ENCODE results near the gene SET.
"Not testable (repeated sequence)": the region's sequence is repeated elsewhere in the genome, so short reads cannot be mapped to it uniquely, and the experiment has no call there.

SET gene

DNA sequence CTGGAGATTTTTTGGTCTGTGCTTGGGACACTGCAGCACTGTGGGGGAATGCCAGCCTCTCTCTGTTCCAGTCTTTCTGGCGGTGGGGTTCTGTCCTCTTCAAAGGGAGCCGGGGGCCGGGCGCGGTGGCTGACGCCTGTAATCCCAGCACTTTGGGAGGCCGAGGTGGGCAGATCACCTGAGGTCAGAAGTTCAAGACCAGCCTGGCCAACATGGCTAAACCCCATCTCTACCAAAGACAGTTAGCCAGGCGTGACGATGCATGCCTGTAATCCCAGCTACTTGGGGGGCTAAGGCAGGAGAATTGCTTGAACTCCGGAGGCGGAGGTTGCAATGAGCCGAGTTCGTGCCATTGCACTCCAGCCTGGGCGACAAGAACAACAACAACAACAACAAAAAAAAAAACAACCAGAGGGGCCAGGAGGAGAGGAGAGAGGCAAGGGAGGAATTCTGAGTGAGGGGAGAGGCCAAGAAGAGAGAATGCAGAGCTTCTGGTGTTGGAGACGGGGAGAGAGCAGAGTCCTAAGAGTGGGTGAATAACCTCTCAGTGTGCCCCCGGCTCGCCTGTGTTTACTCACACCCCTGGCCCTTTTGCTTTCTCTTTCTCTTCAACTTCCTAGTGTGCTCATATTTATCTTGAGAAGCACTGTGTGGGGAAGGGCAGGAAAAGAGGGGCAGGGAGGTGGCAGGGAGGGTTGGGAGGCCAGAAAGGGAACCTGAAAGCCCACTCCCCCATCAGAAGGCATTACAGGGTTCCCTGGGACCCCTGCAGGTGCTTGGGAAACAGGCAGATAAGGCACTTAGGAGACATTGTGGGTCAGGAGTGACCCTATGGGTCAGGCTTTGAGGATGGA lies 3.2 kb upstream of the SET start:
- Histone ChIP-seq H3K27ac (peak overlapping the region in 20 of 21 experiments; percentile 26 to 97 (median 88)), H3K4me3 (peak overlapping the region in 4 of 7 experiments; percentile 0 to 69 (median 10))

- Histone ChIP-seq H3K4me3 (no peak overlapping the region), H3K27ac (peak overlapping the region in 4 of 21 experiments; percentile 86 to 97 (median 95))
Observed at GRCh38 chr9:128687453-128687852, 1.6 kb upstream of the SET start.

DNA sequence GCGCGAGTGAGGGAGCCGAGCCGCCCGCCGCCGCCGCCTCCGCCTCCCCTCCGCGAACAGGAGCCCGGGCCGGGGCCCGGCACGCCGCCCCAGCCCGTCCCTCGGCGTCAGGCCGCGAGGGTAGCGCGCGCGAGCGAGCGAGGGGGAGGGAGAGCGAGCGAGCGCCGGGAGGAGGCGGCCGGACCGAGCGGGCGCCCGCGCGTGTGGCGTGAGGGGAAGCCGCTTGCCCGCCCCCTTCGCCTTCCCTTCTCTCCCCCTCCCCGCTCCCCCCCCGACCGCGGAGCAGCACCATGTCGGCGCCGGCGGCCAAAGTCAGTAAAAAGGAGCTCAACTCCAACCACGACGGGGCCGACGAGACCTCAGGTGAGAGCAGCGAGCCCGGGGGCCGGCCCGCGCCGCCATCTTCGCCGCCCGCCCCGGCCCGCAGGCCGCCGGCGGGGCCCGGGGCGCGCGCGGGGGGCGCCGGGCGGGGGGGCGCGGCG lies 312 bp downstream of the SET start:
- peak overlapping the region; percentile 66 to 87 (median 82) for H3K4me3 ChIP-seq
- peak overlapping the region; percentile 88 to 98 (median 95) for H3K27ac ChIP-seq

- Histone ChIP-seq H3K27ac (peak overlapping the region; percentile 53 to 94 (median 79)), H3K4me3 (peak overlapping the region; percentile 49 to 87 (median 82))
Observed at GRCh38 chr9:128689820-128690683, 1.0 kb downstream of the SET start.

DNA sequence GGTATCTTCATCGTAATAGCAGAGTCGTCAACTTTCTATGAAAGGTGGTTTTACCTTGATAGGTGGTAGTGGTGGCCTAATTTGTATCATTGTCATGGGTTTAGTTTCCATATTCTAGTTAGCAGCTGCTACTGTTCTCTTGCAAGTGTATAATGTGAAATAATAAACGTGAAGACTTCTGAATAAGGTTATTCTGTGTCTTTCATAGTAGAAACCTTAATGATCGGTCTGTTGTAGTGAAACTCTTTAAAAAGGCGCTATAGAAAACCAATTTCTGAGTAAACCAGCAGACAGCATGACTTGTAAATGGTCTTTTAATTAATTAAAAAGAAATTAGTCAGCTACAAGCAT lies 1.6 kb downstream of the SET start:
- Histone ChIP-seq H3K27ac (peak overlapping the region in 20 of 21 experiments; percentile 53 to 94 (median 80)), H3K4me3 (peak overlapping the region; percentile 49 to 87 (median 82))

GRCh38 chr9:128693738-128694137 lies 4.7 kb downstream of the SET start:
- H3K4me3 ChIP-seq, H3K27ac ChIP-seq: not testable (repeated sequence)

DNA sequence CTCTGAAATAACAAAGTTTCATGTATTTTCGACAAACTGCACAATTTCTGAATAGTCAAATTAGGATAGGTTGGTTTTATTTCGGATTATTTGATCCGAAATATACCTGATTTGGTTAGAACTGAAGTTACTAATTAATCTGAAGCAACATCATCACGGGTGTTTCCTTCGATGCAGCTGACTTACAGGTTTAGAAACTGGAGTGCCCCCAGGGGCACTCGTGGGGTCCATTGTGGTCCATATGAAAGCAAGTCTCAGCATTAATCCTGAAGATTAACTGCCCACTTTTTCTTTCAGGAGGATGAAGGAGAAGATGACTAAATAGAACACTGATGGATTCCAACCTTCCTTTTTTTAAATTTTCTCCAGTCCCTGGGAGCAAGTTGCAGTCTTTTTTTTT lies 5.3 kb downstream of the SET start:
- H3K27ac ChIP-seq, result no peak overlapping the region
- H3K4me3 ChIP-seq, result no peak overlapping the region

DNA sequence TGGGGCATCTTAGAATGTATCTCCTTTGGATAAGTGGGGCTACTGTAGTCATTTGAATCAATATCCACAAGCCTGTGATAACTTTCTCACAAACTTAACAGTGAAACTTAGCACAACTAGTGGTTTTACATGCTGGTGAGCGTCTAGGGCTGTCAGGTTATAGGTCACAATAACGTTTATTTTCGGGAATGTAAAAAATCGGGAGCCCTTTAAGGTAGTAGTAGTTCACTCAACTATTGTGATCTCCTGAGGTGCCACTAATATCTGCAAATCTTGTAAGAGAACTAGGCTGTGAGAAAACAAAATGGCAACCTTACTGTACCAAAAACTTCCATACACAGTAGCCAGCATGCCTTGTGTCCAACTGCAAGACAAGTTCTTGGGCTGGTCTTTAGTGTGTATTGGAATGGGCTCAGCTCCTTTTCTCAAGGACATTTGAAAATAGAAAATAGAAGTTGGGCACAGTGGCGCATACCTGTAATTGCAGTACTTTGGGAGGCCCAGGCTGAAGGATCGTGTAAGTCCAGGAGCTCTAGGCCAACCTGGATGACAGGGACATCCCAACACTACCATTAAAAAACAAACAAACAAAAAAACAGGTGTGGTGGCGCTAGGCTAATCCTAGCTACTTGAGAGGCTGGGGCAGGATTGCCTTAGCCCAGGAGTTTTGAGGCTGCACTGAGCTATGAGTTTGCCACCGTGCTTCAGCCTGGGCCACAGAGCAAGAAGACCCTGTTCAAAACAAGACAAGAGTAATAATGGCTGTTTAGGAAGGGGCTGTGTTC lies 8.1 kb downstream of the SET start:
- Histone ChIP-seq H3K4me3 (no peak overlapping the region), H3K27ac (no peak overlapping the region)

- H3K27ac ChIP-seq, result not testable (repeated sequence)
Observed at GRCh38 chr9:128699096-128699795, 10.2 kb downstream of the SET start.

GRCh38 chr9:128701227-128701854 lies 12.3 kb downstream of the SET start:
- no peak overlapping the region for H3K4me3 ChIP-seq
- no peak overlapping the region for H3K27ac ChIP-seq

More at GRCh38 chr9:128699096-128699795, 10.2 kb downstream of the SET start:
- H3K4me3 ChIP-seq, result not testable (repeated sequence)

GRCh38 chr9:128702445-128702948 lies 13.5 kb downstream of the SET start, which contains the start of gene PKN3:
Gene PKN3, plus strand, starts transcription at chr9:128702503. Its CDS starts 413 bp downstream, at chr9:128702916.
- peak within 1 kb of the TSS; percentile 51 to 79 (median 63) for H3K4me3 ChIP-seq
- peak within 1 kb of the TSS; percentile 18 to 91 (median 78) for H3K27ac ChIP-seq

- Histone ChIP-seq H3K27ac (peak overlapping the region; percentile 18 to 91 (median 78)), H3K4me3 (peak overlapping the region; percentile 51 to 79 (median 63))
Observed at GRCh38 chr9:128702949-128703615, 14.1 kb downstream of the SET start.

DNA sequence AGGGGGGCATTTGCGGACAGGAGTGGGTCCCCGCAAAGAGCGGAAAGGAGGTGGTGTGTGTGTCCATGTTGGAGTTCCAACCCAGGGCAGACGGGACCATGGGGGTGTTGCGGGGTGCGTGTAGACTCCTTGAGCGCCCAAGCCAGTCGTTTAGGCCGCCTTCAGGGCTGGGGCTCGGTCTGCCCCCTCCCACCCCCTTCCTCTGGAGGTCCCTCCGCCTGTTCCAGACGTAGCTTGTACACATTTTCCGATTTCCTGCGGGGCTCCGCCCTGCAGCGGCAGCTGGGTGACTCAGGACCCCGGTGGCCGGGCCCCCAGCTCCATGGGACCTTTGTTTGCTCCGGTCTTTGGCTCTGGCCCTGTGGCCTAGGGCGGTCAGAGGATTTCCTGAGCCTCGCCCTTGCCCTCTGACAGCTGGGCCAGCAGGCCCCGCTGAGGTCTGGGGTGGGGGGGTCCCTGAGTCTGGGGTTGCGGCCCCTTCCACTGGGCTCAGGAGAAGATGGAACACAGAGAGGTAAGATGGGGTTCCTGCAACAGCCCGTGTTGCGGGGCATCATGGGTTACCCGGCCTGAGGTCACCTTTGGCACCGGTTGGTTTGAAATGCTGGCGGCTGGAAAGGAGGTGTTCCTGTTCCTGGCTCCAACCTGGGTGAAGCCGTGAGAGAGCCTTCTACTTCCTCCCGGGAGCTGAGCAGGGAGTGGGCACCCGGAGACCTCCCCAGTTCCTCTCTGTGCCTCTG lies 14.8 kb downstream of the SET start:
- H3K4me3 ChIP-seq, result peak overlapping the region in 6 of 7 experiments; percentile 51 to 79 (median 70)
- H3K27ac ChIP-seq, result peak overlapping the region in 18 of 21 experiments; percentile 18 to 91 (median 78)

DNA sequence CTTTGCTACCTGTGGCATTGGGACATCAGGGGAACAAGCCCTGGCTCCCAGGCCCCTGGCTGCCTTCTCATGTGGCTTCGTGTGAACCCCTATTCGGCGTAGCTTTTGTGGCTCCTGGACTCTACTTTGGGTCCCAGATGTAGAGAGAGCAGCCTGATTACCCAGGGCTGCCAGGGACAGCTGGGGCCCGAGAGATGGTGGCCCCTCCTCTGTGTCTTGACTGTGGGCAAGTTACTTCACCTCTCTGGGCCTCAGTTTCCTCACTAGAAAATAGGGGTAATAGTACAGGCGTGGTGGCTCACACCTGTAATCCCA lies 15.3 kb downstream of the SET start:
- Histone ChIP-seq H3K4me3 (peak overlapping the region in 1 of 7 experiments; percentile 79), H3K27ac (peak overlapping the region in 13 of 21 experiments; percentile 31 to 91 (median 80))

- Histone ChIP-seq H3K4me3 (no peak overlapping the region), H3K27ac (peak overlapping the region in 1 of 21 experiments; percentile 20)
Observed at GRCh38 chr9:128705051-128705965, 16.3 kb downstream of the SET start.

DNA sequence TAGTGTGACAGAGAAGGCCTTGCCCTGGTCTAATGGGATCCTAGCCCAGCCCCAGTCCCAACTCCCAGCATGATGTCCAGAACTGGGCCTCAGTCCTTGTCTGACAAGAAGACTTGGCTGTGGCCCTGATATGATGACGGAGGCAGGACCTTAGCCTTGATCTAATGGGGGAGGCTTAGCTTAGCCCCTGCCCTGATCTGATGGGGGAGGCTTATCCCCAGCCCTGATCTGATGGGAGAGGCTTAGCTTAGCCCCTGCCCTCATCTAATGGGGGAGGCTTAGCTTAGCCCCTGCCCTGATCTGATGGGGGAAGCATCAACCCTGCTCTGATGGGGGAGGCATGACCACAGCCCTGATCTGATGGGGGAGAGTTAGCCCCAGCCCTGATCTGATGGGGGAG lies 17.0 kb downstream of the SET start:
- Histone ChIP-seq H3K27ac (no peak overlapping the region), H3K4me3 (no peak overlapping the region)

Data from skin epidermis (tissue), 12 donors.